ENCODE measurements around the gene ARID1A.

GRCh38 chr1:26731233-26731902, 35.6 kb downstream of the ARID1A start:
- TF ChIP-seq CTCF (IDR thresholded peaks at IDR 0.05): no peak
- no peak for TF ChIP-seq POLR2A (IDR thresholded peaks at IDR 0.05)
- TF ChIP-seq POLR2AphosphoS5 (IDR thresholded peaks at IDR 0.05): peak; percentile 51

All from prostate gland (tissue), 2 donors.